HG03439 (cell line): ENCODE measurements around the gene RMND5B.
A peak's percentile ranks its signal among the peaks of the same experiment; 100 is the strongest.
"Not testable (repeated sequence)": the region's sequence is repeated elsewhere in the genome, so short reads cannot be mapped to it uniquely, and the experiment has no call there.

ENCODE experiments used
- ATAC-seq: cut with Tn5 transposase; IDR thresholded peaks from one replicate; pipeline ENCODE4 v1.9.1; 2021; ENCODE audit warnings: mild to moderate bottlenecking, moderate library complexity; ENCODE audit not compliant: unreplicated experiment

The RMND5B gene

DNA sequence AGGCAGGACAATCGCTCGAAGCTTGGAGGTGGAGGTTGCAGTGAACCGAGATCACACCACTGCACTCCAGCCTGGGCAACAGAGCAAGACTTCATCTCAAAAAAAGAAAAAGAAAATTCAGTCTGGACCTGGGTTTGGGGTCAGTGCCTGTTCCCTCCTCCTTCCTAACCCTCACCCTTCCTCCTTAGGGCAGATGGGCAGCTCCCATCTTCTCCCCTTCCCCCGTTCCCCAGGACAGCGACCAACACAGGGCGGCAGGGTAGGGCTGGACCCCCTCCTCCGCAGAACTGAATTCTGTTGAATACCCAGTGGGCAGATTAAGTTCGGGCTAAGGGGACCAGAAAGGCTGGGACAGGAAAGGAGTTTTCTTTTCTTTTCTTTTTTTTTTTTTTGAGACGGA, 1.5 kb upstream of the RMND5B start:
- ATAC-seq, result no peak

GRCh38 chr5:178130234-178130575, 609 bp upstream of the RMND5B start:
- ATAC-seq, result not testable (repeated sequence)

- no peak for ATAC-seq
These were observed 707 bp downstream of the RMND5B start for GRCh38 chr5:178131446-178131996.

GRCh38 chr5:178136990-178137389, 6.2 kb downstream of the RMND5B start:
- ATAC-seq, result no peak

GRCh38 chr5:178137991-178138390, 7.2 kb downstream of the RMND5B start:
- ATAC-seq, result no peak

GRCh38 chr5:178141550-178141949, 10.7 kb downstream of the RMND5B start:
- no peak for ATAC-seq

DNA sequence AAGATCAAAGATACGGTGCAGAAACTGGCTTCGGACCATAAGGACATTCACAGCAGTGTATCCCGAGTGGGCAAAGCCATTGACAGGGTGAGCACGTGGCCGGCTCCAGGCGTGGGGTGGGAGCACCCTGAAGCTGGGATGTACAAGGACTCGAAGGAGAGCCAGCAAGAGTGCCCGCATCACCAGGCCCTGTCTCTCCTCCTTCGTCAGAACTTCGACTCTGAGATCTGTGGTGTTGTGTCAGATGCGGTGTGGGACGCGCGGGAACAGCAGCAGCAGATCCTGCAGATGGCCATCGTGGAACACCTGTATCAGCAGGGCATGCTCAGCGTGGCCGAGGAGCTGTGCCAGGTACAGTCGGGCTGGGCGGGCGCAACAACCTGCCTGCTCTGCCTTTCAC, 11.8 kb downstream of the RMND5B start:
- no peak for ATAC-seq

DNA sequence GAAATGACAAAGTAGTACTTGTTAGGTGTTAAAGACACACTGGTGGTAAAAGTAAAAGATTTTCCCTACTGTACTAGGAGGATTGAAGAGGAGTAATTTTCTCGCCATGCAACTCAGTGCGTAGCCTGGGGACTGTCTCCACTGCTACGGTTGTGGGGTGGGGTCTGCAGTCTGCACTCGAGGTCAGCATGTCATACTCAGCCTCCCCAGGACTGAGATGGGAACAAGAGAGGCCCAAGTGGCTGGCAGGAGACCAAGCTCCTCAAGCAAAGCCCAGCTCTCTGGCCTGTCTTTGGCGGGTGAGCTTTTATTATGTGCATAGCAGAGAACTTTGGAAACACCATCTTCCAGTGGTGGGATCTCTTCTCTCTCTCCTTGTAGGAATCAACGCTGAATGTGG, 12.4 kb downstream of the RMND5B start:
- ATAC-seq, result no peak

GRCh38 chr5:178143901-178144300, 13.1 kb downstream of the RMND5B start:
- ATAC-seq, result no peak

- ATAC-seq, result no peak
These were observed 15.4 kb downstream of the RMND5B start for GRCh38 chr5:178145965-178146820.

- no peak for ATAC-seq
These were observed 16.6 kb downstream of the RMND5B start for GRCh38 chr5:178147406-178147805.

GRCh38 chr5:178149199-178149932, 18.6 kb downstream of the RMND5B start:
- no peak for ATAC-seq

- ATAC-seq, result no peak
These were observed 20.3 kb downstream of the RMND5B start for GRCh38 chr5:178150977-178151734.

DNA sequence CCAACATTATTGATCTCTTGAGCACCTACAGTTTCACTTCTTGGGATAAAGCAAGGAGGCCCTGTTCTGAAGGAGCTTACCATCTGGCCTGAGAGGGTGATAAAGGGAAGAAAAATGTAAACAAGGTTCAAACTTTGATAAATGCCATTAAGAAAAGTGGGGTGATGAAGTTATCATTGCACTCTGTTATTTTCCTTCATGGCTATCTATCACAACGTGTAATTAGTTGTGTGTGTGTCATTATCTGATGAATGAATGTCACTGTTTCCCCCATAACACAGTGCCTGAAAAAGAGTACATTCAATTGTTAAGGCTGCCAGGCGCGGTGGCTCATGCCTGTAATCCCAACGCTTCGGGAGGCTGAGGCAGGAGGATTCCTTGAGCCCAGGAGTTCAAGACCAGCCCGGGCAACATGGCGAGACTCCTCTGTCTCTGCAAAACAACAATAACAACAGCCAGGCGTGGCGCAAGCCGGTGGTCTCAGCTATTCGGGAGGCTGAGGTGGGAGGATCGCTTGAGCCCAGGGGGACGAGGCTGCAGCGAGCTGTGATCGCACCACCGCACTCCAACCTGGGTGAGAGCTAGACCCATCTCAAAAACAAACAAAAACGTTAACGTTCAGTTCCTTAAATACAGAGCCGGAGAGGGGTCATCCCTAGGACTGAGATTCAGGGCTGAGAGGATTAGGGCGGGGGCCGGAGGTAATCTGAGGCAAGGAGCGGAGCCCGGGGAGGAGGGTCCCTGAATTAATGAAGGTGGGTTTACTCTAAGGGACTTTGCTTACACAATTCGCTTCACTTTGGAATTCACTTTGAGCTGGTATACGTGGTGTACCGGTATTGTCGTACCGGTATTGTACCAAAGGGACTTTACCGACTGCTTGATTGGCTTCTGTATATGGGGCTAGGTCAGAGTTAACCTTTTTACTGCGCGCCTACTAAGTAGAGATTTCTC, 22.0 kb downstream of the RMND5B start:
- ATAC-seq, result no peak

DNA sequence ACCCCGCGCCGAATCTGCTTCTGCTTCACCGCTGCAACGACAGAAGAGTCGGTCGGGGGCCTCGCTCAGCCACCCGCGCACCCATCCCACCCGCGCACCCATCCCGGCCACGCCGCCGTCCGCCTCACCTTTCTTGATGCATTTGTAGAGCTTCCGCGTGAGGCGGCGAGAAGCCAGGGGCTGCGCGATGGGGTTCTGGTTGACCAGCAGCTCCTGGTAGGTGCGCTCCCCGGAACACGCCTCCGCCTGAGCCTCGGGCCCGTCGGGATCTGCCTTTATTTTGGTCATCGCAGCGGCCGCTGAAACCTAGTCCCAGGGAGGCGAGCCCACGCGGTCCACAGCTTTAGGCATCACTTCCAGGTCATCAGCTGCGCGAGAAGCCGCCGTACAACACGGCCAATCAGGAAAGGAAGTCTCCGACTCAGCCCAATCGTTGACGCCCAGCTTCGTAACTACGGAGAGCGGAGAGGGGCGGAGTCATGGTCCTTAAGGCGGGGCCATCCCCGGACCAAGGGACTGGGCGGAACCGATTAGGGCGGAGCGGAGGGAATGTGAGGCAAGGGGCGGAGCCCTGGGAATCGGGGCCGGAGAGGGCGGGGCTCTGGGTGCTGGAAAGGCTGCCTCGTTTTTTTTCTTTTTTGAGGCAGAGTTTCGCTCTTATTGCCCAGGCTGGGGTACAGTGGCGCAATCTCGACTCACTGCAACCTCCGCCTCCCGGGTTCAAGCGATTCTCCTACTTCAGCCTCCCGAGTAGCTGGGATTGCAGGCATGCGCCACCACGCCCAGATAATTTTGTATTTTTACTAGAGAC, 22.9 kb downstream of the RMND5B start, which contains the start of gene NHP2:
NHP2 (minus strand) TSS at position 356 of the 811 bp plus-strand sequence; CDS start at position 288, 68 bp downstream.
- peak; percentile 99 for ATAC-seq

DNA sequence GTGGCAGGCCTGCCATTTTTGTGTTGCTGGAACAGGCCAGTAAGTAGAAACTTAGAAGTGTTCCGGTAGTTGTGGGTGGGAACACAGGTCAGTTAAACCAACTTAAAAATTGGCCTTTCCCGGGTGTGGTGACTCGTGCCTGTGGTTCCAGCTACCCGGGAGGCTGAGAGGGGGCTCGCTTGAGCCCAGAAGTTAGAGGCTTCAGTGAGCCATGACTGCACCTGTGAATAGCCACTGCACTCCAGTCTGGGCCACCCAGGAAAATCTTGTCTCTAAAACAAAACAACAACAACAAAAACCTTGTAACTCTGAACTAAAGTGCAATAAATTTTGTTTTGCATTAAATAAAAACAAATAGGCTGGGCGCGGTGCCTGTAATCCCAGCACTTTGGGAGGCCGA, 24.3 kb downstream of the RMND5B start:
- ATAC-seq, result no peak

GRCh38 chr5:178160176-178160575, 29.4 kb downstream of the RMND5B start:
- ATAC-seq, result no peak

- ATAC-seq, result no peak
These were observed 31.7 kb downstream of the RMND5B start for GRCh38 chr5:178162481-178162880.
